ENCODE data around the gene CCSER1. TPM values are rescaled to one million over a fixed set of nuclear protein-coding genes. Genes with fewer than 3 reads are reported as not detected.
"Not testable (repeated sequence)": the region's sequence is repeated elsewhere in the genome, so short reads cannot be mapped to it uniquely, and the experiment has no call there.

Gene CCSER1
- total RNA-seq, 2 experiments from 2014 or later: not detected

GRCh38 chr4:91147067-91147466 is 1019.9 kb downstream of the CCSER1 start:
- CTCF ChIA-PET: no interaction called here
- POLR2A ChIA-PET: no interaction called here
- Mint-ChIP-seq H3K27ac (no peak overlapping the region), H3K27me3 (ENCODE audit: low read depth) (no peaks in the 10 kb centered on the region), H3K4me3 (no peak overlapping the region), H3K9me3 (ENCODE audit: insufficient read depth) (peaks cover 8% of the 10 kb centered on the region), H3K36me3 (ENCODE audit: low read depth) (no peaks in the 10 kb centered on the region), H3K4me1 (ENCODE audit: low read depth) (no peaks in the 10 kb centered on the region)
- DNase-seq (no peak), ATAC-seq (no peak)

GRCh38 chr4:91154041-91154440 is 1026.8 kb downstream of the CCSER1 start:
- H3K9me3 Mint-ChIP-seq (ENCODE audit: insufficient read depth); ATAC-seq; DNase-seq; H3K27ac Mint-ChIP-seq; H3K4me1 Mint-ChIP-seq (ENCODE audit: low read depth); POLR2A ChIA-PET; H3K4me3 Mint-ChIP-seq; H3K27me3 Mint-ChIP-seq (ENCODE audit: low read depth); CTCF ChIA-PET; H3K36me3 Mint-ChIP-seq (ENCODE audit: low read depth): not testable (repeated sequence)

GRCh38 chr4:91167864-91168653 is 1040.9 kb downstream of the CCSER1 start:
- DNase-seq; CTCF ChIA-PET; H3K27ac Mint-ChIP-seq; H3K4me3 Mint-ChIP-seq; ATAC-seq; POLR2A ChIA-PET; H3K4me1 Mint-ChIP-seq (ENCODE audit: low read depth); H3K36me3 Mint-ChIP-seq (ENCODE audit: low read depth); H3K27me3 Mint-ChIP-seq (ENCODE audit: low read depth): not testable (repeated sequence)
- peaks cover 11% of the 10 kb centered on the region for H3K9me3 Mint-ChIP-seq (ENCODE audit: insufficient read depth)

GRCh38 chr4:91170768-91171167 is 1043.6 kb downstream of the CCSER1 start:
- ChIA-PET POLR2A (no interaction called here), CTCF (no interaction called here)
- H3K27ac Mint-ChIP-seq: no peak overlapping the region
- DNase-seq (no peak), ATAC-seq (no peak)
- H3K4me3 Mint-ChIP-seq: no peak overlapping the region
- no peaks in the 10 kb centered on the region for H3K4me1 Mint-ChIP-seq (ENCODE audit: low read depth)
- H3K36me3 Mint-ChIP-seq (ENCODE audit: low read depth): no peaks in the 10 kb centered on the region
- H3K9me3 Mint-ChIP-seq (ENCODE audit: insufficient read depth): peaks cover 11% of the 10 kb centered on the region
- H3K27me3 Mint-ChIP-seq (ENCODE audit: low read depth): no peaks in the 10 kb centered on the region

- Mint-ChIP-seq H3K36me3 (ENCODE audit: low read depth) (no peaks in the 10 kb centered on the region), H3K9me3 (ENCODE audit: insufficient read depth) (peaks cover 11% of the 10 kb centered on the region), H3K27me3 (ENCODE audit: low read depth) (no peaks in the 10 kb centered on the region), H3K4me3 (no peak overlapping the region), H3K27ac (no peak overlapping the region), H3K4me1 (ENCODE audit: low read depth) (no peaks in the 10 kb centered on the region)
- ChIA-PET POLR2A (no interaction called here), CTCF (no interaction called here)
- DNase-seq (no peak), ATAC-seq (no peak)
Measured at GRCh38 chr4:91171217-91171616, 1044.0 kb downstream of the CCSER1 start.

GRCh38 chr4:91185061-91185460 is 1057.9 kb downstream of the CCSER1 start:
- H3K9me3 Mint-ChIP-seq (ENCODE audit: insufficient read depth): peaks cover 22% of the 10 kb centered on the region
- H3K4me3 Mint-ChIP-seq: not testable (repeated sequence)

GRCh38 chr4:91198951-91199350 is 1071.8 kb downstream of the CCSER1 start:
- DNase-seq (no peak), ATAC-seq (no peak)
- Mint-ChIP-seq H3K27ac (no peak overlapping the region), H3K9me3 (ENCODE audit: insufficient read depth) (no peaks in the 10 kb centered on the region), H3K27me3 (ENCODE audit: low read depth) (no peaks in the 10 kb centered on the region), H3K36me3 (ENCODE audit: low read depth) (no peaks in the 10 kb centered on the region), H3K4me1 (ENCODE audit: low read depth) (peaks cover 1% of the 10 kb centered on the region), H3K4me3 (no peak overlapping the region)
- CTCF ChIA-PET: no interaction called here
- POLR2A ChIA-PET: no interaction called here

More at GRCh38 chr4:91185061-91185460, 1057.9 kb downstream of the CCSER1 start:
- H3K27ac Mint-ChIP-seq; DNase-seq; POLR2A ChIA-PET; H3K27me3 Mint-ChIP-seq (ENCODE audit: low read depth); H3K36me3 Mint-ChIP-seq (ENCODE audit: low read depth); CTCF ChIA-PET; H3K4me1 Mint-ChIP-seq (ENCODE audit: low read depth); ATAC-seq: not testable (repeated sequence)

GRCh38 chr4:91207535-91207934 is 1080.3 kb downstream of the CCSER1 start:
- no peak for ATAC-seq
- CTCF ChIA-PET: no interaction called here

GRCh38 chr4:91212211-91212610 is 1085.0 kb downstream of the CCSER1 start:
- CTCF ChIA-PET: no interaction called here
- H3K4me1 Mint-ChIP-seq (ENCODE audit: low read depth): no peaks in the 10 kb centered on the region
- ATAC-seq: no peak

More at GRCh38 chr4:91207535-91207934, 1080.3 kb downstream of the CCSER1 start:
- Mint-ChIP-seq H3K4me1 (ENCODE audit: low read depth) (no peaks in the 10 kb centered on the region), H3K9me3 (ENCODE audit: insufficient read depth) (no peaks in the 10 kb centered on the region), H3K36me3 (ENCODE audit: low read depth) (no peaks in the 10 kb centered on the region), H3K27ac (no peak overlapping the region), H3K4me3 (no peak overlapping the region), H3K27me3 (ENCODE audit: low read depth) (no peaks in the 10 kb centered on the region)
- POLR2A ChIA-PET: no interaction called here
- no peak for DNase-seq

GRCh38 chr4:91217831-91218403 is 1090.7 kb downstream of the CCSER1 start:
- not testable (repeated sequence) for ATAC-seq

More at GRCh38 chr4:91212211-91212610, 1085.0 kb downstream of the CCSER1 start:
- H3K27ac Mint-ChIP-seq: no peak overlapping the region
- peaks cover 8% of the 10 kb centered on the region for H3K9me3 Mint-ChIP-seq (ENCODE audit: insufficient read depth)
- H3K4me3 Mint-ChIP-seq: no peak overlapping the region
- POLR2A ChIA-PET: no interaction called here
- no peak for DNase-seq
- H3K27me3 Mint-ChIP-seq (ENCODE audit: low read depth): no peaks in the 10 kb centered on the region
- no peaks in the 10 kb centered on the region for H3K36me3 Mint-ChIP-seq (ENCODE audit: low read depth)

GRCh38 chr4:91220315-91220714 is 1093.1 kb downstream of the CCSER1 start:
- CTCF ChIA-PET: no interaction called here

More at GRCh38 chr4:91217831-91218403, 1090.7 kb downstream of the CCSER1 start:
- H3K27ac Mint-ChIP-seq; CTCF ChIA-PET; H3K36me3 Mint-ChIP-seq (ENCODE audit: low read depth); POLR2A ChIA-PET; H3K4me1 Mint-ChIP-seq (ENCODE audit: low read depth); H3K9me3 Mint-ChIP-seq (ENCODE audit: insufficient read depth); H3K27me3 Mint-ChIP-seq (ENCODE audit: low read depth); DNase-seq; H3K4me3 Mint-ChIP-seq: not testable (repeated sequence)

GRCh38 chr4:91222014-91222413 is 1094.8 kb downstream of the CCSER1 start:
- ChIA-PET CTCF (no interaction called here), POLR2A (no interaction called here)
- Mint-ChIP-seq H3K4me1 (ENCODE audit: low read depth) (no peaks in the 10 kb centered on the region), H3K4me3 (no peak overlapping the region), H3K36me3 (ENCODE audit: low read depth) (no peaks in the 10 kb centered on the region), H3K27ac (no peak overlapping the region), H3K27me3 (ENCODE audit: low read depth) (no peaks in the 10 kb centered on the region), H3K9me3 (ENCODE audit: insufficient read depth) (peaks cover 3% of the 10 kb centered on the region)
- DNase-seq (no peak), ATAC-seq (no peak)

More at GRCh38 chr4:91220315-91220714, 1093.1 kb downstream of the CCSER1 start:
- Mint-ChIP-seq H3K27ac (no peak overlapping the region), H3K36me3 (ENCODE audit: low read depth) (no peaks in the 10 kb centered on the region), H3K27me3 (ENCODE audit: low read depth) (no peaks in the 10 kb centered on the region), H3K4me3 (no peak overlapping the region), H3K4me1 (ENCODE audit: low read depth) (no peaks in the 10 kb centered on the region), H3K9me3 (ENCODE audit: insufficient read depth) (peaks cover 11% of the 10 kb centered on the region)
- POLR2A ChIA-PET: no interaction called here
- ATAC-seq: no peak
- no peak for DNase-seq

Data from activated CD8-positive, alpha-beta T cell treated with anti-CD3 and anti-CD28 coated beads, Interleukin-2, amount 10 ng/mL, durations not matched to agents 7 days and 5 days (primary cell).